Panc1 (cell line): Measurements from ENCODE around the gene PRKCB. TPM values are rescaled to one million over a fixed set of nuclear protein-coding genes. Genes with fewer than 3 reads are reported as not detected.

Experiments
- ATAC-seq: fragments of 200-7000 bp; cut with Tn5 transposase; 2 replicates; pipeline ENCODE4 v1.9.1; 2020; ENCODE audit warnings: mild to moderate bottlenecking, moderate library complexity
- BruUV-seq: library from RNA; stranded (reverse); fragments of 400-500 nt; replicated peaks from 2 replicates; lab custom pipeline; 2021; lab: Mats Ljungman, UMichigan
- CTCF ChIA-PET: fragments of 300-600 bp; sonication (Branson Sonifier 250); formaldehyde crosslinking; loops from one replicate; lab custom pipeline; 2022; ENCODE audit warnings: antibody characterized with exemption; lab: Charles Lee
- POLR2A ChIA-PET: fragments of 300-600 bp; sonication (Branson Sonifier 250); formaldehyde crosslinking; loops from one replicate; lab custom pipeline; 2022; ENCODE audit warnings: antibody characterized with exemption; lab: Charles Lee
- DNase-seq: peaks from one replicate; pipeline ENCODE4 v3.0.0-alpha.2; 2010; ENCODE audit warnings: low read depth, low spot score
- H3K27ac ChIP-seq: 2 replicates; pipeline ENCODE4 v1.5.1; 2011; ENCODE audit warnings: mild to moderate bottlenecking, low read length, inconsistent platforms
- H3K27me3 ChIP-seq: fragments of 200-500 bp; sonication (Bioruptor generic); 2 replicates; pipeline ENCODE4 v1.6.0; 2014; ENCODE audit warnings: low read length, inconsistent platforms; ENCODE audit not compliant: control insufficient read depth, insufficient read depth
- H3K36me3 ChIP-seq: fragments of 200-500 bp; sonication (Bioruptor generic); 2 replicates; pipeline ENCODE4 v1.5.1; 2014; ENCODE audit warnings: inconsistent platforms, mild to moderate bottlenecking, low read length, moderate library complexity; ENCODE audit not compliant: control insufficient read depth, insufficient read depth
- H3K4me1 ChIP-seq: 2 replicates; pipeline ENCODE4 v1.5.1; 2011; ENCODE audit warnings: inconsistent platforms, mild to moderate bottlenecking, low read length, moderate library complexity; ENCODE audit not compliant: control insufficient read depth, insufficient read depth
- H3K4me3 ChIP-seq, 2 experiments: 2 replicates each; pipeline ENCODE4 v1.5.1; 2011 to 2012; ENCODE audit warnings: low read depth in 2 of 2, low read length in 2 of 2, mild to moderate bottlenecking in 2 of 2, inconsistent platforms in 1 of 2, moderate library complexity in 1 of 2
- H3K9me3 ChIP-seq: fragments of 200-500 bp; sonication (Bioruptor generic); 2 replicates; pipeline ENCODE4 v1.5.1; 2014; ENCODE audit warnings: low read depth, mild to moderate bottlenecking, inconsistent platforms, low read length, moderate library complexity; ENCODE audit not compliant: control insufficient read depth, insufficient read depth
- CTCF ChIP-seq: fragments of 450-650 bp; IDR thresholded peaks from 2 replicates; pipeline ENCODE4 v1.5.1; 2017; ENCODE audit warnings: mild to moderate bottlenecking
- POLR2AphosphoS5 ChIP-seq: IDR thresholded peaks from 2 replicates; pipeline ENCODE4 v1.6.1; 2012; ENCODE audit warnings: mild to moderate bottlenecking, low read depth, low read length, moderate library complexity
- REST ChIP-seq, 2 experiments: IDR thresholded peaks; 2 replicates each; pipeline ENCODE4 v1.6.1; 2011 to 2012; ENCODE audit warnings: low read depth in 2 of 2, control low read depth in 1 of 2, low read length in 1 of 2, mild to moderate bottlenecking in 1 of 2, moderate library complexity in 1 of 2; ENCODE audit not compliant: insufficient read depth in 1 of 2
- SIN3A ChIP-seq: IDR thresholded peaks from 2 replicates; pipeline ENCODE4 v1.6.1; 2012; ENCODE audit warnings: low read depth, mild to moderate bottlenecking, low read length, moderate library complexity, borderline replicate concordance; ENCODE audit not compliant: insufficient read depth
- TCF7L2 ChIP-seq: IDR thresholded peaks from 2 replicates; pipeline ENCODE4 v1.6.1; 2011; ENCODE audit warnings: mild to moderate bottlenecking, low read depth, low read length, inconsistent platforms
- in situ Hi-C: cut with HindIII; loops from 2 replicates; pipeline ENCODE4 v1.10.0; 2016; ENCODE audit warnings: low sequenced_read_pairs, low pct_unique_long_range_greater_than_20kb
- intact Hi-C: fragments of 100-400 bp; cut with micrococcal nuclease; formaldehyde crosslinking; loops from one replicate; pipeline ENCODE4 v1.10.0; 2022; ENCODE audit not compliant: unreplicated experiment
- total RNA-seq: library from RNA; stranded (reverse); gene quantifications from one replicate; pipeline ENCODE4 v1.2.1, GENCODE V29; 2021; ENCODE audit not compliant: unreplicated experiment

PRKCB gene
- total RNA-seq, 1 experiment from 2014 or later: 0.41 TPM

GRCh38 chr16:23902748-23903414 is 67.1 kb downstream of the PRKCB start:
- no peak overlapping the region for H3K4me3 ChIP-seq
- in situ Hi-C loops (no loop called here), intact Hi-C loops (no loop called here)
- H3K27me3 ChIP-seq: no peaks in the 10 kb centered on the region
- no TSS peak for BruUV-seq
- H3K27ac ChIP-seq: no peak overlapping the region
- DNase-seq (no peak), ATAC-seq (no peak)
- H3K4me1 ChIP-seq: peaks cover 21% of the 10 kb centered on the region
- ChIA-PET CTCF (no interaction called here), POLR2A (no interaction called here)
- no peaks in the 10 kb centered on the region for H3K9me3 ChIP-seq
- TF ChIP-seq CTCF: no peak
- TF ChIP-seq POLR2AphosphoS5: no peak
- TF ChIP-seq SIN3A: no peak
- no peak for TF ChIP-seq TCF7L2
- TF ChIP-seq REST (IDR thresholded peaks at IDR 0.05; ENCODE audit: insufficient read depth in 1 of 2, low read depth in 2 of 2, low read length in 1 of 2): no peak
- H3K36me3 ChIP-seq: no peaks in the 10 kb centered on the region

- peak; percentile 96 for ATAC-seq
- H3K36me3 ChIP-seq: no peaks in the 10 kb centered on the region
- intact Hi-C loops (no loop called here), in situ Hi-C loops (no loop called here)
- BruUV-seq: no TSS peak
- TF ChIP-seq CTCF (no peak), TCF7L2 (no peak), POLR2AphosphoS5 (no peak; the same call in 1 of the 2 replicates), REST (IDR thresholded peaks at IDR 0.05; ENCODE audit: insufficient read depth in 1 of 2, low read depth in 2 of 2, low read length in 1 of 2) (no peak)
- H3K4me3 ChIP-seq: no peak overlapping the region
- CTCF ChIA-PET: interaction anchor here (0.7 kb wide), 1 partner anchor 105 kb away, joined by 3 read pairs; no protein-coding TSS in a partner anchor
- no peaks in the 10 kb centered on the region for H3K9me3 ChIP-seq
- DNase-seq: peak; percentile 12
- H3K4me1 ChIP-seq: peaks cover 26% of the 10 kb centered on the region
- POLR2A ChIA-PET: no interaction called here
- peak overlapping the region; percentile 60 for H3K27ac ChIP-seq
- no peaks in the 10 kb centered on the region for H3K27me3 ChIP-seq
These were observed 69.2 kb downstream of the PRKCB start for GRCh38 chr16:23905027-23905426.
